ENCODE measurements around the gene ZMYND11.

ZMYND11 gene

GRCh38 chr10:89248-89647 lies 46.0 kb upstream of the ZMYND11 start:
- H4K91ac ChIP-seq (ENCODE audit: low read depth, low read length): no peak overlapping the region
- H3K18ac ChIP-seq (ENCODE audit: low read length): no peak overlapping the region
- no CpG with 5 or more reads among the region's 2 CpGs for WGBS (ENCODE audit: extremely low coverage, insufficient coverage, insufficient read length)
- H3K23ac ChIP-seq (ENCODE audit: low read length): no peak overlapping the region
- no peak overlapping the region for H2AK5ac ChIP-seq (ENCODE audit: low read length)
- H3K4me2 ChIP-seq (ENCODE audit: low read length): no peak overlapping the region
- peak in 1 of 2 donors; percentile 42 for DNase-seq
- peaks cover 18% of the 10 kb centered on the region in 2 experiments for H3K4me1 ChIP-seq (ENCODE audit: control insufficient read depth in 1 of 2, insufficient read depth in 2 of 2, low read length in 2 of 2)
- peaks cover 6% of the 10 kb centered on the region for H3K79me1 ChIP-seq (ENCODE audit: low read length)
- H2BK12ac ChIP-seq (ENCODE audit: low read length): no peak overlapping the region
- no peak overlapping the region for H3K4me3 ChIP-seq (ENCODE audit: low read depth, low read length)
- no peak overlapping the region for H2AFZ ChIP-seq (ENCODE audit: insufficient read depth, low read length, poor library complexity)
- H3K27me3 ChIP-seq (ENCODE audit: insufficient read depth, low read length): no peaks in the 10 kb centered on the region
- H3K4ac ChIP-seq (ENCODE audit: low read depth, low read length): no peak overlapping the region
- H3K27ac ChIP-seq (ENCODE audit: low read depth, low read length): no peak overlapping the region
- H2BK5ac ChIP-seq (ENCODE audit: low read depth, low read length, poor library complexity): no peak overlapping the region
- no peak overlapping the region for H3K14ac ChIP-seq (ENCODE audit: low read length)
- H3K36me3 ChIP-seq (ENCODE audit: control insufficient read depth in 1 of 2, insufficient read depth in 2 of 2, low read length in 2 of 2): no peaks in the 10 kb centered on the region
- no peak overlapping the region for H2BK120ac ChIP-seq (ENCODE audit: insufficient read depth, low read length, poor library complexity)
- H4K8ac ChIP-seq (ENCODE audit: low read depth, low read length): no peak overlapping the region
- H3K9me3 ChIP-seq (ENCODE audit: insufficient read depth, low read depth, low read length): peaks cover 33% of the 10 kb centered on the region
- no peak overlapping the region for H3K9ac ChIP-seq (ENCODE audit: low read length)
- no peak overlapping the region for H4K12ac ChIP-seq (ENCODE audit: low read depth, low read length)
- no peaks in the 10 kb centered on the region for H3K79me2 ChIP-seq (ENCODE audit: control insufficient read depth, insufficient read depth, low read length, poor library complexity)

GRCh38 chr10:90161-90560 lies 45.1 kb upstream of the ZMYND11 start:
- Histone ChIP-seq H3K27me3 (ENCODE audit: insufficient read depth, low read length) (no peaks in the 10 kb centered on the region), H3K9ac (ENCODE audit: low read length) (no peak overlapping the region), H4K91ac (ENCODE audit: low read depth, low read length) (no peak overlapping the region), H3K9me3 (ENCODE audit: insufficient read depth, low read depth, low read length) (peaks cover 26% of the 10 kb centered on the region), H3K4me1 (ENCODE audit: control insufficient read depth in 1 of 2, insufficient read depth in 2 of 2, low read length in 2 of 2) (peaks cover 18% of the 10 kb centered on the region in 2 experiments), H4K12ac (ENCODE audit: low read depth, low read length) (no peak overlapping the region), H3K79me1 (ENCODE audit: low read length) (peaks cover 6% of the 10 kb centered on the region), H3K4ac (ENCODE audit: low read depth, low read length) (no peak overlapping the region), H3K36me3 (ENCODE audit: control insufficient read depth in 1 of 2, insufficient read depth in 2 of 2, low read length in 2 of 2) (no peaks in the 10 kb centered on the region), H3K4me2 (ENCODE audit: low read length) (no peak overlapping the region), H2BK5ac (ENCODE audit: low read depth, low read length, poor library complexity) (no peak overlapping the region), H3K14ac (ENCODE audit: low read length) (no peak overlapping the region), H2BK120ac (ENCODE audit: insufficient read depth, low read length, poor library complexity) (no peak overlapping the region), H2AFZ (ENCODE audit: insufficient read depth, low read length, poor library complexity) (no peak overlapping the region), H3K27ac (ENCODE audit: low read depth, low read length) (no peak overlapping the region), H3K4me3 (ENCODE audit: low read depth, low read length) (no peak overlapping the region), H3K23ac (ENCODE audit: low read length) (no peak overlapping the region), H4K8ac (ENCODE audit: low read depth, low read length) (no peak overlapping the region), H3K18ac (ENCODE audit: low read length) (no peak overlapping the region), H2BK12ac (ENCODE audit: low read length) (no peak overlapping the region), H2AK5ac (ENCODE audit: low read length) (no peak overlapping the region), H3K79me2 (ENCODE audit: control insufficient read depth, insufficient read depth, low read length, poor library complexity) (no peaks in the 10 kb centered on the region)
- WGBS (ENCODE audit: extremely low coverage, insufficient coverage, insufficient read length): no CpG with 5 or more reads among the region's 1 CpG
- DNase-seq: no peak

- H3K4me2 ChIP-seq (ENCODE audit: low read length): no peak overlapping the region
- H4K8ac ChIP-seq (ENCODE audit: low read depth, low read length): no peak overlapping the region
- H3K36me3 ChIP-seq (ENCODE audit: control insufficient read depth in 1 of 2, insufficient read depth in 2 of 2, low read length in 2 of 2): no peaks in the 10 kb centered on the region
- peaks cover 18% of the 10 kb centered on the region in 2 experiments for H3K4me1 ChIP-seq (ENCODE audit: control insufficient read depth in 1 of 2, insufficient read depth in 2 of 2, low read length in 2 of 2)
- no CpG with 5 or more reads among the region's 8 CpGs for WGBS (ENCODE audit: extremely low coverage, insufficient coverage, insufficient read length)
- no peak overlapping the region for H4K12ac ChIP-seq (ENCODE audit: low read depth, low read length)
- peaks cover 19% of the 10 kb centered on the region for H3K9me3 ChIP-seq (ENCODE audit: insufficient read depth, low read depth, low read length)
- H2BK5ac ChIP-seq (ENCODE audit: low read depth, low read length, poor library complexity): no peak overlapping the region
- H3K18ac ChIP-seq (ENCODE audit: low read length): no peak overlapping the region
- H3K9ac ChIP-seq (ENCODE audit: low read length): no peak overlapping the region
- no peak overlapping the region for H2AK5ac ChIP-seq (ENCODE audit: low read length)
- no peak for DNase-seq
- H3K4ac ChIP-seq (ENCODE audit: low read depth, low read length): no peak overlapping the region
- H2BK12ac ChIP-seq (ENCODE audit: low read length): no peak overlapping the region
- no peak overlapping the region for H3K27ac ChIP-seq (ENCODE audit: low read depth, low read length)
- peaks cover 6% of the 10 kb centered on the region for H3K79me1 ChIP-seq (ENCODE audit: low read length)
- H3K4me3 ChIP-seq (ENCODE audit: low read depth, low read length): peak overlapping the region; percentile 58
- H3K79me2 ChIP-seq (ENCODE audit: control insufficient read depth, insufficient read depth, low read length, poor library complexity): no peaks in the 10 kb centered on the region
- H3K27me3 ChIP-seq (ENCODE audit: insufficient read depth, low read length): no peaks in the 10 kb centered on the region
- H3K23ac ChIP-seq (ENCODE audit: low read length): no peak overlapping the region
- H2BK120ac ChIP-seq (ENCODE audit: insufficient read depth, low read length, poor library complexity): no peak overlapping the region
- H3K14ac ChIP-seq (ENCODE audit: low read length): no peak overlapping the region
- H4K91ac ChIP-seq (ENCODE audit: low read depth, low read length): no peak overlapping the region
- H2AFZ ChIP-seq (ENCODE audit: insufficient read depth, low read length, poor library complexity): no peak overlapping the region
Observed at GRCh38 chr10:91313-91712, 43.9 kb upstream of the ZMYND11 start.

- Histone ChIP-seq H3K18ac (ENCODE audit: low read length) (peak overlapping the region; percentile 9), H3K36me3 (ENCODE audit: control insufficient read depth in 1 of 2, insufficient read depth in 2 of 2, low read length in 2 of 2) (no peaks in the 10 kb centered on the region), H3K27ac (ENCODE audit: low read depth, low read length) (no peak overlapping the region), H2AFZ (ENCODE audit: insufficient read depth, low read length, poor library complexity) (no peak overlapping the region), H2BK5ac (ENCODE audit: low read depth, low read length, poor library complexity) (no peak overlapping the region), H2AK5ac (ENCODE audit: low read length) (peak overlapping the region; percentile 3), H3K9ac (ENCODE audit: low read length) (no peak overlapping the region), H4K12ac (ENCODE audit: low read depth, low read length) (no peak overlapping the region), H4K8ac (ENCODE audit: low read depth, low read length) (no peak overlapping the region), H2BK12ac (ENCODE audit: low read length) (peak overlapping the region; percentile 5), H3K4ac (ENCODE audit: low read depth, low read length) (no peak overlapping the region), H3K9me3 (ENCODE audit: insufficient read depth, low read depth, low read length) (peaks cover 20% of the 10 kb centered on the region), H3K23ac (ENCODE audit: low read length) (no peak overlapping the region), H3K4me3 (ENCODE audit: low read depth, low read length) (no peak overlapping the region), H3K79me2 (ENCODE audit: control insufficient read depth, insufficient read depth, low read length, poor library complexity) (no peaks in the 10 kb centered on the region), H3K27me3 (ENCODE audit: insufficient read depth, low read length) (no peaks in the 10 kb centered on the region), H3K79me1 (ENCODE audit: low read length) (peaks cover 6% of the 10 kb centered on the region), H3K4me2 (ENCODE audit: low read length) (no peak overlapping the region), H3K4me1 (ENCODE audit: control insufficient read depth in 1 of 2, insufficient read depth in 2 of 2, low read length in 2 of 2) (peaks cover 15 to 16% of the 10 kb centered on the region in 2 experiments), H3K14ac (ENCODE audit: low read length) (peak overlapping the region; percentile 6), H4K91ac (ENCODE audit: low read depth, low read length) (peak overlapping the region; percentile 20), H2BK120ac (ENCODE audit: insufficient read depth, low read length, poor library complexity) (no peak overlapping the region)
- DNase-seq: no peak
- no CpG with 5 or more reads among the region's 4 CpGs for WGBS (ENCODE audit: extremely low coverage, insufficient coverage, insufficient read length)
Observed at GRCh38 chr10:92153-92552, 43.1 kb upstream of the ZMYND11 start.
